Neural crest cell (in vitro differentiated cells): ENCODE measurements around the gene SLC25A18. TPM values are rescaled to one million over a fixed set of nuclear protein-coding genes. Genes with fewer than 3 reads are reported as not detected.

ENCODE experiments used
- DNase-seq: peaks from one replicate; pipeline ENCODE4 v3.0.0; 2021; ENCODE audit warnings: low read depth, mixed read lengths, low spot score
- H3K27ac Mint-ChIP-seq: one replicate; pipeline ENCODE4 v1.8.0; 2021; ENCODE audit warnings: mild to moderate bottlenecking, mixed read lengths; ENCODE audit not compliant: unreplicated experiment
- H3K27me3 Mint-ChIP-seq: 2 replicates; pipeline ENCODE4 v1.8.0; 2021; ENCODE audit warnings: low read depth, mild to moderate bottlenecking, mixed read lengths
- H3K36me3 Mint-ChIP-seq: 2 replicates; pipeline ENCODE4 v1.8.0; 2021; ENCODE audit warnings: low read depth, mild to moderate bottlenecking, mixed read lengths
- H3K4me1 Mint-ChIP-seq: 2 replicates; pipeline ENCODE4 v1.8.0; 2021; ENCODE audit warnings: mixed read lengths
- H3K4me3 Mint-ChIP-seq: one replicate; pipeline ENCODE4 v1.8.0; 2021; ENCODE audit warnings: mild to moderate bottlenecking, mixed read lengths
- H3K9me3 Mint-ChIP-seq: 2 replicates; pipeline ENCODE4 v1.8.0; 2021; ENCODE audit warnings: mixed read lengths
- total RNA-seq: library from RNA; stranded (reverse); gene quantifications from 2 replicates; pipeline ENCODE4 v1.2.1, GENCODE V29; 2021
- TF ChIP-seq, protein P1 (sequence below): fragments of 200-600 bp; sonication (generic); conservative IDR thresholded peaks from 2 replicates; pipeline ENCODE4 v1.5.0; 2021; ENCODE audit warnings: antibody characterized with exemption, mild to moderate bottlenecking

The SLC25A18 gene
- total RNA-seq, 1 donor from 2014 or later, result 0.86 TPM

DNA sequence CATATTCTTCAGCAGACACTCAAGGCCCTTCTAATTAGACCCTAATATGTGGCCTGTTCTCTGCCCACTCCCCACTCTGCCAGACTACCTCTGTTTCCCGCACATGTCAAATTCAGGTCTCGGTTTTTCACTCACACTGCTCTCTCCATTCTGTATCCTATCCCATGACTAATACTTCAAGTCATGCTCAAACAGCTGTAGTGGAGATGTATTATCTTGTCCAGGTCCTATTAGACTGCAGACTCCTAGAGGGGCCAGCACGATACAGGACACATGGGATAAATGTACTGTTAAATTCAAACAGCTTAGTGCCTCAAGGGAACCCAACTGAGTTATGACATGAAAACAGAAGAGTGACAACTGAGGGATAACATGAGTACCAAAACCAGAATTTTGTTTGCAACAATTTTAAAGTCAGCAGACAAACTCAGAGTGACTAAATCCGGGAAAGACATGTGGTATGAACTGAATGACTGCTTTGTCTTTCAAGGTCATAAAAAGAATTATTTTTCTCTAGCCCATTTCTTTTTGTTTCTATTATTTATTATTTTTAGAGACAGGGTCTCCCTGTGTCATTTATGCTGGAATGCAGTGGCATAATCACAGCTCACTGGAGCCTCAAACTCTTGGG lies 44.7 kb downstream of the SLC25A18 start:
- Mint-ChIP-seq H3K4me3 (no peak overlapping the region), H3K27ac (no peak overlapping the region), H3K36me3 (no peaks in the 10 kb centered on the region), H3K9me3 (no peaks in the 10 kb centered on the region), H3K27me3 (no peaks in the 10 kb centered on the region), H3K4me1 (no peaks in the 10 kb centered on the region)
- no peak for DNase-seq
- TF ChIP-seq, protein P1, sequence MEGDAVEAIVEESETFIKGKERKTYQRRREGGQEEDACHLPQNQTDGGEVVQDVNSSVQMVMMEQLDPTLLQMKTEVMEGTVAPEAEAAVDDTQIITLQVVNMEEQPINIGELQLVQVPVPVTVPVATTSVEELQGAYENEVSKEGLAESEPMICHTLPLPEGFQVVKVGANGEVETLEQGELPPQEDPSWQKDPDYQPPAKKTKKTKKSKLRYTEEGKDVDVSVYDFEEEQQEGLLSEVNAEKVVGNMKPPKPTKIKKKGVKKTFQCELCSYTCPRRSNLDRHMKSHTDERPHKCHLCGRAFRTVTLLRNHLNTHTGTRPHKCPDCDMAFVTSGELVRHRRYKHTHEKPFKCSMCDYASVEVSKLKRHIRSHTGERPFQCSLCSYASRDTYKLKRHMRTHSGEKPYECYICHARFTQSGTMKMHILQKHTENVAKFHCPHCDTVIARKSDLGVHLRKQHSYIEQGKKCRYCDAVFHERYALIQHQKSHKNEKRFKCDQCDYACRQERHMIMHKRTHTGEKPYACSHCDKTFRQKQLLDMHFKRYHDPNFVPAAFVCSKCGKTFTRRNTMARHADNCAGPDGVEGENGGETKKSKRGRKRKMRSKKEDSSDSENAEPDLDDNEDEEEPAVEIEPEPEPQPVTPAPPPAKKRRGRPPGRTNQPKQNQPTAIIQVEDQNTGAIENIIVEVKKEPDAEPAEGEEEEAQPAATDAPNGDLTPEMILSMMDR, result no peak

DNA sequence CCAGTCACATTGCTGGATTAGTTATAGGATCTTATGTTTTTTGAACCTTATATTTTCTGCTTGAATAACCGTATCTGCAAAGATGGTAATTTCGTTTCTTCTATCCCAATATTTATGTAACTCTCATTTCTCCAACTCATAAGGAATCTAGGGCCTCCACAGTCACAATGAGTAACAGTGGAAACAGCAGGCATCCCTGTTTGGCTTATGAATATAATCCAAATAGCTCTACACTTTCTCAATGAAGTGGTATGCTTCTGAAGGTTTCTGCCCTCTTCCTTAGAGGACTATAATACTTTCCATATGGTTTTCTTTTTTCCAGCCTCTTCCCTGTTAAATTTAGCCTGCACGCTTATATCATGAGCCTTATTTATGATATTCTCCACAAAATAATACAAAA lies 48.8 kb downstream of the SLC25A18 start:
- H3K27ac Mint-ChIP-seq, result no peak overlapping the region

DNA sequence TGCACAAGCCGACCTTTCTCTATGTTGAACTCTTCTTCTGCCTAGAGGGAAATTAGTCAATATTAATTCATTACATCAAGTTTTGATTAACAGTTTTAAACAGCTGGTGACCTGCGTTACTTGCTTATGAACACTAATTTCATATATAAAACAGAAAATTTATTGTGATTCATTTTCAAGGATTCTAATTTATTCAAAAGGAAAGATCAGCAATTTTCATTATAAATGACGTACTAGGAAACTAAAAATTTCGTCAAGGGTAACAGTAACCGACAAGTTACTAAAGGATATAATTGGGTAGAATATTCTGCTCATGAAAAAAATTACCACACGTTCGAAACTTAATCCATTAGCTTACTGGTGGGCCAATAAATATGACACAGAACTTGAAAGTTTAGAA lies 50.0 kb downstream of the SLC25A18 start:
- no peak for DNase-seq
- Mint-ChIP-seq H3K4me1 (no peaks in the 10 kb centered on the region), H3K27me3 (no peaks in the 10 kb centered on the region), H3K27ac (no peak overlapping the region), H3K4me3 (no peak overlapping the region), H3K36me3 (no peaks in the 10 kb centered on the region), H3K9me3 (no peaks in the 10 kb centered on the region)
- TF ChIP-seq, protein P1, result no peak

More for the DNA sequence above, 48.8 kb downstream of the SLC25A18 start:
- H3K4me3 Mint-ChIP-seq, result no peak overlapping the region
- no peaks in the 10 kb centered on the region for H3K9me3 Mint-ChIP-seq
- H3K36me3 Mint-ChIP-seq, result no peaks in the 10 kb centered on the region
- H3K27me3 Mint-ChIP-seq, result no peaks in the 10 kb centered on the region
- H3K4me1 Mint-ChIP-seq, result no peaks in the 10 kb centered on the region
- TF ChIP-seq, protein P1, result no peak
- DNase-seq, result no peak

DNA sequence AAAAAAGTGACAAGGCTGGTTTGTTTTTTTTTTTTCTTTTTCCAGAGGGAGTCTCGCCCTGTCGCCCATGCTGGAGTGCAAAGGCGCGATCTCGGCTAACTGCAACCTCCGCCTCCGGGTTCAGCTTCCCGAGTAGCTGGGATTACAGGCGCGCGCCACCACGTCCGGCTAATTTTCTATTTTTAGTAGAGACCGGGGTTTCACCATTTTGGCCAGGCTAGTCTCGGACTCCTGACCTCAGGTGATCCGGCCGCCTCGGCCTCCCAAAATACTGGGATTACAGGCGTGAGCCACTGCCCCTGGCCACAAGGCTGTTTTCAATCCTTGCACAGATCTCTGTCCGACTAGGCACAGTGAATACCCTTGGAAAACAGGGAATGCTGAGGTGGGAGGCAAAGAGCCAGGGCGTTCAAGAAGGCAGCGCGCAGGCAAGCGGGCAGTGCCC lies 64.7 kb downstream of the SLC25A18 start:
- H3K27ac Mint-ChIP-seq, result peak overlapping the region; percentile 97
- H3K4me1 Mint-ChIP-seq, result peaks cover 10% of the 10 kb centered on the region
- peak overlapping the region; percentile 96 for H3K4me3 Mint-ChIP-seq
- TF ChIP-seq, protein P1, result no peak
- H3K9me3 Mint-ChIP-seq, result no peaks in the 10 kb centered on the region
- no peaks in the 10 kb centered on the region for H3K27me3 Mint-ChIP-seq
- DNase-seq, result no peak
- no peaks in the 10 kb centered on the region for H3K36me3 Mint-ChIP-seq

DNA sequence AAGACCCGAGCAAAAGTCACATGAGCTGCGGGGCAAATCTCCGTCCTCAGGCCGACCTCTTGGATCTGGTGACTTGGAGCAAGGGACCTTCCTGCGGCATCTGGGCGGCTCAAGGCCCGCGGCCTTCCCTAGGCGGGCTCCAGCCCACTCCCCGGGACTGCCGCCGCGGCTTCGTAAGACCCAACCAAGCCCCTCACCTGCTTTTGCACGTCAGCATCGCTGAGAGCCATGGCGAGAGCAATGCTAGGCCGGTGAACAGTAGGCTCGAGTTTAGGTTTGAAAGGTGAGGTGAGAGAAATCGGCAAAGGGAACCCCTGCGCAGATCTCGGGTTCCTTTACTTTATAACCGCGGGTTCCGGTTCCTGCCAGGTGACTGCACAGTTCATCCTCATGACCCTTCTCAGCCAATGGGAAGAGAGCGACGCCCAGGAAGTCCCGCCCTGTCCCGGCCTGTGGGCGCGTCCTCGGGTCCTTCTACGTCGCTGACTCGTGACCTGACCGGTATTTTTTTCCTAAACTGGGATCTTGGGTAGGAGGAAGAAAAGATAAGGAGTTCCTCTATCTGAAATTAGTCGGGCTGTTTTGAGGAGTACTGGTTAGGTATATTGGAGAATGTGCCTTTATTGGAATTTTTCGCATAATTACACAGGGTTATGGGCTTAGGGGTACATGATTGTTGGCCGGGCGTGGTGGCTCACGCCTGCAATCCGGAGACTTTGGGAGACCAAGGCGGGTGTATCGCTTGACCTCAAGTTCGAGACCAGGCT lies 65.3 kb downstream of the SLC25A18 start, which contains the start of gene ATP6V1E1:
Gene ATP6V1E1, minus strand, starts transcription at position 344 of the 767 bp plus-strand sequence. Its CDS starts 114 bp downstream, at position 230.
- H3K4me3 Mint-ChIP-seq, result peak within 1 kb of the TSS; percentile 96
- H3K9me3 Mint-ChIP-seq, result no peaks in the 10 kb centered on the region
- H3K4me1 Mint-ChIP-seq, result peaks cover 10% of the 10 kb centered on the region
- TF ChIP-seq, protein P1, result no peak
- peak; percentile 87 for DNase-seq
- no peaks in the 10 kb centered on the region for H3K36me3 Mint-ChIP-seq
- H3K27ac Mint-ChIP-seq, result peak within 1 kb of the TSS; percentile 97
- H3K27me3 Mint-ChIP-seq, result no peaks in the 10 kb centered on the region
